ENCODE measurements around the gene GHDC. TPM values are rescaled to one million over a fixed set of nuclear protein-coding genes. Genes with fewer than 3 reads are reported as not detected.
"Not testable (repeated sequence)": the region's sequence is repeated elsewhere in the genome, so short reads cannot be mapped to it uniquely, and the experiment has no call there.

Gene GHDC
- 10 to 100 TPM in 5 of 8 experiments, 1 to 10 TPM in 3; 7.0 to 27.3 (median 11.0) TPM for total RNA-seq

GRCh38 chr17:42193969-42194899, at the start of gene GHDC:
GHDC (minus strand) TSS chr17:42194494; CDS start chr17:42193581, 913 bp downstream.
- peaks cover 15 to 16% of the 10 kb centered on the region in 2 donors for H3K4me1 ChIP-seq (replicated peaks in 1 of 2)
- WGBS, 10 experiments: 0 to 79% (median 11%) methylated on average over 3 to 14 of the region's 24 CpGs; no CpG with 5 or more reads in 1 of the 10 experiments
- H3K27ac ChIP-seq: peak within 1 kb of the TSS in 1 of 2 donors; percentile 20
- in situ Hi-C loops (cut with MboI; ENCODE audit: low pct_unique_long_range_greater_than_20kb in 2 of 9, low sequenced_read_pairs in 9 of 9, unreplicated experiment in 9 of 9): no loop called here
- ATAC-seq (replicated peaks in 6 of 8): peak; percentile 94 to 97 (median 96)
- peak within 1 kb of the TSS; percentile 40 to 83 (median 51) for H3K4me3 ChIP-seq

GRCh38 chr17:42243493-42243982, 49.2 kb upstream of the GHDC start:
- Histone ChIP-seq H3K27ac (no peak overlapping the region), H3K4me3 (no peak overlapping the region), H3K4me1 (replicated peaks in 1 of 2) (peaks cover 2 to 9% of the 10 kb centered on the region in 2 donors)
- WGBS, 10 experiments: 40 to 100% (median 88%) methylated on average over 1 to 5 of the region's 5 CpGs; no CpG with 5 or more reads in 2 of the 10 experiments
- in situ Hi-C loops (cut with MboI; ENCODE audit: low pct_unique_long_range_greater_than_20kb in 2 of 9, low sequenced_read_pairs in 9 of 9, unreplicated experiment in 9 of 9): no loop called here
- no peak for ATAC-seq (replicated peaks in 6 of 8)

GRCh38 chr17:42241871-42242270, 47.6 kb upstream of the GHDC start:
- WGBS, 10 experiments: 80 to 100% (median 93%) methylated on average over 1 of the region's 1 CpG; no CpG with 5 or more reads in 3 of the 10 experiments
- ATAC-seq (replicated peaks in 6 of 8): peak in 3 of 8 experiments; percentile 36 to 48 (median 45)
- in situ Hi-C loops (cut with MboI; ENCODE audit: low pct_unique_long_range_greater_than_20kb in 2 of 9, low sequenced_read_pairs in 9 of 9, unreplicated experiment in 9 of 9): no loop called here
- H3K4me3 ChIP-seq: no peak overlapping the region
- peaks cover 0 to 9% of the 10 kb centered on the region in 2 donors for H3K4me1 ChIP-seq (replicated peaks in 1 of 2)
- H3K27ac ChIP-seq: no peak overlapping the region

GRCh38 chr17:42240863-42241262, 46.6 kb upstream of the GHDC start:
- H3K4me1 ChIP-seq (replicated peaks in 1 of 2); H3K27ac ChIP-seq; ATAC-seq (replicated peaks in 6 of 8); H3K4me3 ChIP-seq; in situ Hi-C loops (cut with MboI; ENCODE audit: low pct_unique_long_range_greater_than_20kb in 2 of 9, low sequenced_read_pairs in 9 of 9, unreplicated experiment in 9 of 9): not testable (repeated sequence)
- WGBS, 10 experiments: 60 to 100% (median 86%) methylated on average over 1 to 4 of the region's 4 CpGs; no CpG with 5 or more reads in 1 of the 10 experiments

- peaks cover 0 to 9% of the 10 kb centered on the region in 2 donors for H3K4me1 ChIP-seq (replicated peaks in 1 of 2)
- 28 to 100% (median 89%) methylated on average over 4 to 5 of the region's 5 CpGs for WGBS, 10 experiments
- no peak overlapping the region for H3K4me3 ChIP-seq
- H3K27ac ChIP-seq: no peak overlapping the region
- in situ Hi-C loops (cut with MboI; ENCODE audit: low pct_unique_long_range_greater_than_20kb in 2 of 9, low sequenced_read_pairs in 9 of 9, unreplicated experiment in 9 of 9): no loop called here
- ATAC-seq (replicated peaks in 6 of 8): peak in 3 of 8 experiments; percentile 23 to 88 (median 38)
Measured at GRCh38 chr17:42240201-42240600, 45.9 kb upstream of the GHDC start.

- ATAC-seq (replicated peaks in 6 of 8); H3K4me1 ChIP-seq (replicated peaks in 1 of 2); in situ Hi-C loops (cut with MboI; ENCODE audit: low pct_unique_long_range_greater_than_20kb in 2 of 9, low sequenced_read_pairs in 9 of 9, unreplicated experiment in 9 of 9); H3K4me3 ChIP-seq; H3K27ac ChIP-seq: not testable (repeated sequence)
- WGBS, 10 experiments: 67 to 100% (median 99%) methylated on average over 1 to 5 of the region's 7 CpGs; no CpG with 5 or more reads in 2 of the 10 experiments
Measured at GRCh38 chr17:42239576-42239975, 45.3 kb upstream of the GHDC start.

- no peak for ATAC-seq (replicated peaks in 6 of 8)
- in situ Hi-C loops (cut with MboI; ENCODE audit: low pct_unique_long_range_greater_than_20kb in 2 of 9, low sequenced_read_pairs in 9 of 9, unreplicated experiment in 9 of 9): no loop called here
- Histone ChIP-seq H3K4me1 (replicated peaks in 1 of 2) (peaks cover 0 to 4% of the 10 kb centered on the region in 2 donors), H3K4me3 (no peak overlapping the region), H3K27ac (no peak overlapping the region)
- 80 to 100% (median 95%) methylated on average over 1 to 7 of the region's 7 CpGs; no CpG with 5 or more reads in 1 of the 10 experiments for whole genome bisulfite sequencing, 10 experiments
Measured at GRCh38 chr17:42236760-42237159, 42.5 kb upstream of the GHDC start.

- ATAC-seq (replicated peaks in 6 of 8): no peak
- 83 to 100% (median 100%) methylated on average over 1 to 2 of the region's 2 CpGs; no CpG with 5 or more reads in 3 of the 10 experiments for WGBS, 10 experiments
- in situ Hi-C loops (cut with MboI; ENCODE audit: low pct_unique_long_range_greater_than_20kb in 2 of 9, low sequenced_read_pairs in 9 of 9, unreplicated experiment in 9 of 9): no loop called here
Measured at GRCh38 chr17:42233994-42234393, 39.7 kb upstream of the GHDC start.

GRCh38 chr17:42233156-42233555, 38.9 kb upstream of the GHDC start:
- in situ Hi-C loops (cut with MboI; ENCODE audit: low pct_unique_long_range_greater_than_20kb in 2 of 9, low sequenced_read_pairs in 9 of 9, unreplicated experiment in 9 of 9): no loop called here
- no peak overlapping the region for H3K4me3 ChIP-seq
- H3K4me1 ChIP-seq (replicated peaks in 1 of 2): no peaks in the 10 kb centered on the region
- no peak overlapping the region for H3K27ac ChIP-seq
- no peak for ATAC-seq (replicated peaks in 6 of 8)
- WGBS, 10 experiments: 88 to 100% (median 100%) methylated on average over 1 to 3 of the region's 5 CpGs; no CpG with 5 or more reads in 2 of the 10 experiments

More at GRCh38 chr17:42233994-42234393, 39.7 kb upstream of the GHDC start:
- Histone ChIP-seq H3K4me1 (replicated peaks in 1 of 2) (no peaks in the 10 kb centered on the region), H3K27ac (no peak overlapping the region), H3K4me3 (no peak overlapping the region)

- no peaks in the 10 kb centered on the region for H3K4me1 ChIP-seq (replicated peaks in 1 of 2)
- no peak overlapping the region for H3K4me3 ChIP-seq
- in situ Hi-C loops (cut with MboI; ENCODE audit: low pct_unique_long_range_greater_than_20kb in 2 of 9, low sequenced_read_pairs in 9 of 9, unreplicated experiment in 9 of 9): no loop called here
- 80 to 100% (median 93%) methylated on average over 1 to 5 of the region's 5 CpGs for WGBS, 10 experiments
- H3K27ac ChIP-seq: no peak overlapping the region
- no peak for ATAC-seq (replicated peaks in 6 of 8)
Measured at GRCh38 chr17:42230225-42230624, 35.9 kb upstream of the GHDC start.

GRCh38 chr17:42227849-42228700, 33.8 kb upstream of the GHDC start:
- Histone ChIP-seq H3K4me3 (no peak overlapping the region), H3K27ac (no peak overlapping the region), H3K4me1 (replicated peaks in 1 of 2) (no peaks in the 10 kb centered on the region)
- no peak for ATAC-seq (replicated peaks in 6 of 8)
- in situ Hi-C loops (cut with MboI; ENCODE audit: low pct_unique_long_range_greater_than_20kb in 2 of 9, low sequenced_read_pairs in 9 of 9, unreplicated experiment in 9 of 9): no loop called here
- WGBS, 10 experiments: 52 to 100% (median 94%) methylated on average over 3 to 10 of the region's 11 CpGs

GRCh38 chr17:42225646-42226045, 31.4 kb upstream of the GHDC start:
- WGBS, 10 experiments: 82 to 100% (median 97%) methylated on average over 1 to 5 of the region's 5 CpGs; no CpG with 5 or more reads in 2 of the 10 experiments
- no peak for ATAC-seq (replicated peaks in 6 of 8)
- no peaks in the 10 kb centered on the region for H3K4me1 ChIP-seq (replicated peaks in 1 of 2)
- H3K4me3 ChIP-seq: no peak overlapping the region
- in situ Hi-C loops (cut with MboI; ENCODE audit: low pct_unique_long_range_greater_than_20kb in 2 of 9, low sequenced_read_pairs in 9 of 9, unreplicated experiment in 9 of 9): no loop called here
- no peak overlapping the region for H3K27ac ChIP-seq

Measured in motor neuron (in vitro differentiated cells).